Mesodermal cell (in vitro differentiated cells): Measurements from ENCODE around the gene IMMP2L.
"Not testable (repeated sequence)": the region's sequence is repeated elsewhere in the genome, so short reads cannot be mapped to it uniquely, and the experiment has no call there.

Experiments
- H3K27ac ChIP-seq: 2 replicates; pipeline ENCODE4 v1.7.0; 2013; ENCODE audit warnings: mild to moderate bottlenecking, low read depth, low read length, moderate library complexity; ENCODE audit not compliant: severe bottlenecking
- H3K36me3 ChIP-seq: 2 replicates; pipeline ENCODE4 v1.7.1; 2013; ENCODE audit warnings: mild to moderate bottlenecking, low read length, moderate library complexity; ENCODE audit not compliant: control insufficient read depth, insufficient read depth
- H3K4me1 ChIP-seq: one replicate; pipeline ENCODE4 v1.7.1; 2013; ENCODE audit warnings: mild to moderate bottlenecking, low read length; ENCODE audit not compliant: insufficient read depth, control insufficient read depth, poor library complexity, severe bottlenecking
- H3K4me3 ChIP-seq: 2 replicates; pipeline ENCODE4 v1.7.0; 2013; ENCODE audit warnings: low read length, control low read depth, mild to moderate bottlenecking; ENCODE audit not compliant: insufficient read depth, poor library complexity, severe bottlenecking; ENCODE audit errors: extremely low read depth
- H3K9me3 ChIP-seq: 2 replicates; pipeline ENCODE4 v1.7.1; 2013; ENCODE audit warnings: mild to moderate bottlenecking, low read length, moderate library complexity; ENCODE audit not compliant: control insufficient read depth
- WGBS, 2 experiments: methylation state at CpG; one replicate each; pipeline ENCODE4 v1.1.5; 2013; ENCODE audit warnings: missing lambda C conversion rate in 2 of 2; ENCODE audit not compliant: insufficient coverage in 2 of 2; 5-methylcytosine and 5-hydroxymethylcytosine counted together

The IMMP2L gene

DNA sequence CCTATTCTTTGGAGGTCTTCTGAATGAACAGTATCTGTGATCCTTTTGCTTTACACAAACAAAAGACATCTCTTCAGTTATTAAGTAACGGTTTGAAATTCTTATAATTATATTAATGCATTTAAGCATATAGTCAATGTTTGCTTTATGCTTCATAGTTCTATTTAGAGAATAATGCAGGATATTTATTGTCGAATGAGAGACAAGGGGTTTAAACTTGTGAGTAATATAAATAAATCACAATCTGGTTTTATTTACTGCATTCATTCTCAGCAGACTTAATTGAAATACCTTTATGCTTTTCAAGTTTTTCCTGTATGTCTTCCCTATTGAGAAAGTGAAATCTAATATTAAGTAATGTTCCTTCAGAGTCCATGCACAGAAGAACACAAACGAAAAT lies 620.9 kb downstream of the IMMP2L start:
- no peaks in the 10 kb centered on the region for H3K4me1 ChIP-seq
- H3K36me3 ChIP-seq: no peaks in the 10 kb centered on the region
- no peak overlapping the region for H3K4me3 ChIP-seq
- no peak overlapping the region for H3K27ac ChIP-seq
- WGBS, 2 experiments: no CpG with 5 or more reads among the region's 3 CpGs
- no peaks in the 10 kb centered on the region for H3K9me3 ChIP-seq

DNA sequence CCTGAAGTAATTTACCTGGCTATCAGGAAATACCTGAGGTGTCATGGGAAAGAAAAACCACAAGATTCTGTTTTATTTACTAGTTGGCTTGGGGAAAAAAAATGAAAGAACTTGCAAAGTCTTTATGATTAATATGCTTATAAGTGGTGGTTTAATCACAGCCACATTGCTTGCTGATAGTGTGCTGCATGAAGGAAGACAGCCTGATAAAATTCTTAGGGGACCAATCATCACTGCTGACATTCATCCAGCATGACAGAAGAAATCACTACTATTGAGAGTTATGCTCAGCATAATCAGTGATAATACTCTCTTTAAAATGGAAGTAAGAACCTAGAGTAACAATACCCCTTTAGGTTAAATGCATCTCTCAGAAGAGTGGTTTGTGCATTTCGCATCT lies 621.5 kb downstream of the IMMP2L start:
- WGBS, 2 experiments: no CpG with 5 or more reads among the region's 1 CpG
- no peaks in the 10 kb centered on the region for H3K36me3 ChIP-seq
- no peaks in the 10 kb centered on the region for H3K4me1 ChIP-seq
- H3K4me3 ChIP-seq: no peak overlapping the region
- no peaks in the 10 kb centered on the region for H3K9me3 ChIP-seq
- no peak overlapping the region for H3K27ac ChIP-seq

DNA sequence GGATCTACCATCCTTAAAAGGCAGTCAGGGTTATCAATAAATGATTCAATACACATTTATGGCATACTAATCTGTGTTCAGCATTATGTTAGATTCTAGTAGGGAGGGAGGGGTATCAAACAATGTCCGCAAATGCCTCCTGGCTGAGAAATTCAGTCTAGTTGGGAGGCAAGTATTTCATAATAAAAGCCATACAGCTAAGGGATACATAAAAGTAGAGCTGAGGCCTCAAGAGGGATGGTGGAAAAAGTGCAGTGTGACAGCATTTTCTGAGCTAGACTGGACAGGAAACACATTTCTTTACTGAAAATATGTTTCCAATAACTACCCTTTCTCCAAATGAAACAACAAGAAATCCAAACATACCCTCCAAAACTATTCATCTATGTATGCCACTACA lies 624.1 kb downstream of the IMMP2L start:
- WGBS, 2 experiments: no CpG with 5 or more reads among the region's 1 CpG
- Histone ChIP-seq H3K4me1 (no peaks in the 10 kb centered on the region), H3K4me3 (no peak overlapping the region), H3K27ac (no peak overlapping the region), H3K36me3 (no peaks in the 10 kb centered on the region), H3K9me3 (no peaks in the 10 kb centered on the region)

DNA sequence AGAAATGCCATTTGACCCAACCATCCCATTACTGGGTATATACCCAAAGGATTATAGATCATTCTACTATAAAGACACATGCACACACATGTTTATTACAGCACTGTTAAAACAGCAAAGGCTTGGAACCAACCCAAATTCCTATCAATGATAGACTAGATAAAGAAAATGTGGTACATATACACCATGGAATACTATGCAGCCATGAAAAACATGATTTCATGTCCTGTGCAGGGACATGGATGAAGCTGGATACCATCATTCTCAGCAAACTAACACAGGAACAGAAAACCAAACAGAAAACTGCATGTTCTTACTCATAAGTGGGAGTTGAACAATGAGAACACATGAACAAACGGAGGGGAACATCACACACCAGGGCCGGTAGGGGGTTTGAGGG lies 625.6 kb downstream of the IMMP2L start:
- H3K4me1 ChIP-seq, H3K9me3 ChIP-seq, H3K36me3 ChIP-seq, H3K27ac ChIP-seq, H3K4me3 ChIP-seq: not testable (repeated sequence)
- 100% methylated on average over 2 of the region's 2 CpGs for WGBS, 2 experiments

DNA sequence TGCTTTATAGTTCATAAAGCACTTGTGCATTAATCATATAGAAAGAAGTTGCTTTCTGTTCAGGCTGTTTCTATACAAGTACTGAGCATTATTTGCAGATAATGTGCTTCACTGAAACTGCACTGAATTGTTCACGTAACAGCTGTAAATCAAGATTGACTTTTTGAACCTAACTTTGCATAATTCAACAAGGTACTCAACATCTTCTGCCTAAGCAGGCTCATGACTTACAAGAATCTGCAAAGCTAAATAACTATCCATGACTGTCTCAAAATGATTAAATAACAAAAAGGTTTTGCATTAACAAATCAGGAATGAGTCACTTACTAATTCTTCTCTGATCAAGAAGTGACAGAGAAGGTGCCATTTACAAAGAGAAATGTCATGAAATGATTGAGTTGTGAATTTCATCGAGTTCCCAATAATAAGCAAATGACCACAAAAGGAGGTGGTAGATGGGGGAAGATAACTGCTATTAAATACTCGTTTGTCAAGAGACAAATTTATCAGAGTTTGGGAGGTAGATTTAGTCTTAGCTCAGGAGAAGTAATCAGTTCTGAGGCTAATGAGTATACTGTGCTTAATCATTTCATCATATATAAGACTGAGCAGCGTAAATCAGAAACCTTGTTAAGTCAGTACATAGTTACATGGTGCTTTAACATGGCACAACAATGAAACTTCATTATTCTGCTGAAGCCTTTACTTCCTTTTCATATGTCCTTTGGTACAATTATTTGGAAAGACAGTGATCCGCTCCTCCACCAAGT lies 632.6 kb downstream of the IMMP2L start:
- Histone ChIP-seq H3K4me3 (no peak overlapping the region), H3K36me3 (no peaks in the 10 kb centered on the region), H3K9me3 (no peaks in the 10 kb centered on the region), H3K4me1 (no peaks in the 10 kb centered on the region), H3K27ac (no peak overlapping the region)
- 85 to 92% methylated on average over 1 to 4 of the region's 5 CpGs for WGBS, 2 experiments

DNA sequence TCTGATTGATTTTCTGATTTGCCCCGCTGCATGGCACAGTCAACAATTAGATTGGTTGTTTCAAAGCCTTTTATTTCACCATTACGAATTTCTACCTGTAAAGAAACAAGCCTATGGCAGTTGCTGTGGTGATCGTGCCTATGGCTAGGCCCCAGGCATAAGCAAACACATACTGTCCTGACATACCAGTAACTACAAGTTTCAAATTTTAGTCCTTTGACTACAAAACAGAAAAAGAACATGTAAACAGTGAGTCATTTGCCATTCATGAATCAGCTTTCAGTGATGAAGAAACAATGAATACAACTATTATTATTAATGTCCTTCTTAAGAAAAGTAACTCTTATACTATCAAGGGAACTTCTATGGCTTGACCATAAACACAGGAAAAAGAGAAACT lies 639.4 kb downstream of the IMMP2L start:
- H3K27ac ChIP-seq: no peak overlapping the region
- H3K4me1 ChIP-seq: peaks cover 3% of the 10 kb centered on the region
- no peaks in the 10 kb centered on the region for H3K9me3 ChIP-seq
- 93 to 100% methylated on average over 2 to 3 of the region's 3 CpGs for WGBS, 2 experiments
- H3K4me3 ChIP-seq: no peak overlapping the region
- no peaks in the 10 kb centered on the region for H3K36me3 ChIP-seq

DNA sequence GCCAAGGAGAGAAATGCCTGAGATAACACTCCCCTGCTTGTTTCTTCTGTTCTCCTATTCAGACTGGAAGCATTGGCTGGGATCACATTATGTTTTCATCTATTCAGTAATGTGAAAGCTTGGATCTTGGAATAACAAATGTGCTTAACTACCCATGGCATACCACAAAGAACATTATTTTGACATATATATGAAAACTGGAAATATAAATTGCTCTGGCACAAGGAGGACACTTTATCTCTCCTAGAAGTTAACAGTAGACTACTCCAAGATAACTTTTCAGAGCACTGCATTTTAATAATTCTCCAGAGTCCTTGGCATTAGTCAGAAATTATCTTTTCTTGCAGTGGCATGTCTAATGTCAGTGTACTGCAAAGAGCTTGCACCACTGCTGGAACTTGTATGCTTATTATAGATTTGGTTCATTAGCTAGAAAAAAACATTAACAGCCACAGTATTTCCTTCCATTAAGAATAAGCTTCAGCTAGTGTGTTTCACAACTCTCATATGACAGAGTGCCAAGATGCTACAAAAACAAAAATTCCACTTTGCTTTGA lies 640.6 kb downstream of the IMMP2L start:
- Histone ChIP-seq H3K27ac (no peak overlapping the region), H3K9me3 (no peaks in the 10 kb centered on the region), H3K36me3 (no peaks in the 10 kb centered on the region), H3K4me3 (no peak overlapping the region), H3K4me1 (peaks cover 3% of the 10 kb centered on the region)

DNA sequence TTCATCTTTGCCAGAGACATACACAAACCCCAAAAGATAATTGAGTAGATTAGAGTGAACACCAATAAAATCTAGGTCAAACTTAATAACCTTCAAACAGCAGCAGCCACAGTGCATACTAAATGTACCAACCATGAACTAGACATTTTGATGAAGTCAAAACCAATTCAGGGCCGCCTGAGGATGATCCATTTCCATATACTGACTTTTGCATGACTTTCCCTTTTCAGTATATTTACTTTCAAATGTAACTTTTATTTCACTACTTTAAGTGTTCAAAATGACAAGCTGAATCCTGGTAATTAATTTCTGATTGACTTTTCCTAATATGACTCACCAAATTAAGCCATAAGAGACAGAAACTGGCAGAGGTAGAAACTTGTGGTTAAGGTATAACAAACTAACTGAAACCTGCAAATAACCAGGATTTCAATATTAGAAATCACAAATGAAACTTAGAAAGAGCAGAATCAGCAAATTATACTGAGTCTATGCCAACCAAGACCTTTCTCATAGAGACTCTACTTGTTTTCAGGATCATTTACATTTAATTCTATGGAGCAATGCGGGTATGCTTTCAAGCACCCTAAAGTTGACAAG lies 643.2 kb downstream of the IMMP2L start:
- Histone ChIP-seq H3K4me1 (peaks cover 3% of the 10 kb centered on the region), H3K27ac (no peak overlapping the region), H3K4me3 (no peak overlapping the region), H3K9me3 (no peaks in the 10 kb centered on the region), H3K36me3 (no peaks in the 10 kb centered on the region)
- WGBS, 2 experiments: 100% methylated on average over 1 of the region's 2 CpGs; no CpG with 5 or more reads in 1 of the 2 experiments

DNA sequence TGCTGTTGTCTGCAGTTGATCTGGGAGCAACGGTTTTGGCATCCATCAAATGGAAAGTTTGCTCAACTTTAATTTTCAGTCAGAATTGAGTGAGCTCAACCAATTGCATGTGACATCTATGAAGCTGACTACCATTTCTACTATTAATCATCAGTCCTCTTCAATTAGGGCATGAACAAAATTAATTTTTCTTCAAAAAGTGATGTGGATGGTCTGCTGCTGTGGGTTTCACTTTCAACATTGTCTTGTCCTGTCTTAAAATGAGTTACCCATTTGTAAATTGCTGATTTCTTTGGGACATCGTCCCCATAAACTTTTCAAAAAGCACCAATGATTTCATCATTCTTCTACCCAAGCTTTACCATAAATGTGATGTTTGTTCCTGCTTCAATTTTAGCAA lies 648.0 kb downstream of the IMMP2L start:
- Histone ChIP-seq H3K36me3 (no peaks in the 10 kb centered on the region), H3K9me3 (no peaks in the 10 kb centered on the region), H3K27ac (no peak overlapping the region), H3K4me1 (no peaks in the 10 kb centered on the region), H3K4me3 (no peak overlapping the region)
- 100% methylated on average over 2 of the region's 2 CpGs for WGBS, 2 experiments

DNA sequence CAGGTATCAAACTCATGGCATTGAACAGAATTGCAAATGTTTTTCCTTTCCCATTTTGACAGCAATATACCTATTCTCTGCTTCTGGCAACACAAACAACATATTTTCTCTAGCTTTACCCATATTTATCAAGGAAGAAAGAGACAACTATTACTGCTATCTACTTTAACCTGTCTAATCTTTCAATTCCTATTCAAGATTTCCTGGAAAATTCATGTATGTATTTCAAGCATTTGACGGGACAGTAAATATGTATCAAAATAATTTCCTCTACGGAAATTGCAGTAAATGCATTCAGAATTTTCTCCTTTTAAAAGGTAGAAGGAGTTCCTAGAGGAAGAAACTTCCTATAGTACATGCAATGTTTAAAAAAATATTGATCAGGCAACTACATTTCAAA lies 650.7 kb downstream of the IMMP2L start:
- no CpG with 5 or more reads among the region's 2 CpGs for WGBS, 2 experiments

DNA sequence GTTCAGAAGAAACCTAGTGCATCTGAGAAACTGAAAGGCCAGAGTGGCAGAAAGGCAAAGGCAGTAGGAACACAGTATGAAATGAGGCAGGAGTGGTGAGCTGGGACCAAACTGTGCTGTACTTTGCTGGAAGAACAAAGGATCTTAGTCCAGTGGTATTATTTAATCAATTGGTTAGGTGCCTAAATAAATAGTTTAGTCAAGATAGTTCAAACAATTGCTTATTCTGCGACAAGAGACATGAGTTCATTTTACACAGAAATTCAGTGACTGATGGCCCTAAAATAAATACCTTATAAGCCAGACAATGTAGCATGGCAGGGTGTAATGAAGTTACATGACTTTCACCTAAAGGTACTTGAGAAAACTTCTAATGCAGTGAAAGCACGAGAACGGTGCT lies 653.2 kb downstream of the IMMP2L start:
- H3K4me1 ChIP-seq: no peaks in the 10 kb centered on the region
- H3K4me3 ChIP-seq: no peak overlapping the region
- no peaks in the 10 kb centered on the region for H3K9me3 ChIP-seq
- H3K27ac ChIP-seq: no peak overlapping the region
- no peaks in the 10 kb centered on the region for H3K36me3 ChIP-seq
- WGBS, 2 experiments: 100% methylated on average over 2 of the region's 3 CpGs; no CpG with 5 or more reads in 1 of the 2 experiments

More for the DNA sequence above, 650.7 kb downstream of the IMMP2L start:
- Histone ChIP-seq H3K4me1 (no peaks in the 10 kb centered on the region), H3K27ac (no peak overlapping the region), H3K4me3 (no peak overlapping the region), H3K36me3 (no peaks in the 10 kb centered on the region), H3K9me3 (no peaks in the 10 kb centered on the region)
